A673 (cell line): ENCODE data around the gene TRIM49C.
"Not testable (repeated sequence)": the region's sequence is repeated elsewhere in the genome, so short reads cannot be mapped to it uniquely, and the experiment has no call there.

ENCODE experiments used
- EZH2 ChIP-seq: fragments of 200-600 bp; sonication (generic); IDR thresholded peaks from 2 replicates; pipeline ENCODE4 v1.6.1; 2017; ENCODE audit warnings: borderline replicate concordance, low read depth, mild to moderate bottlenecking, mixed read lengths, antibody characterized with exemption, low read length; ENCODE audit not compliant: poor library complexity, severe bottlenecking
- TF ChIP-seq, protein P1 (sequence below): fragments of 300-800, 200-600 bp; sonication (generic); conservative IDR thresholded peaks from 2 replicates; pipeline ENCODE4 v1.5.1; 2017; ENCODE audit warnings: low read depth, mild to moderate bottlenecking, antibody characterized with exemption, low read length, moderate library complexity, mixed read lengths

DNA sequence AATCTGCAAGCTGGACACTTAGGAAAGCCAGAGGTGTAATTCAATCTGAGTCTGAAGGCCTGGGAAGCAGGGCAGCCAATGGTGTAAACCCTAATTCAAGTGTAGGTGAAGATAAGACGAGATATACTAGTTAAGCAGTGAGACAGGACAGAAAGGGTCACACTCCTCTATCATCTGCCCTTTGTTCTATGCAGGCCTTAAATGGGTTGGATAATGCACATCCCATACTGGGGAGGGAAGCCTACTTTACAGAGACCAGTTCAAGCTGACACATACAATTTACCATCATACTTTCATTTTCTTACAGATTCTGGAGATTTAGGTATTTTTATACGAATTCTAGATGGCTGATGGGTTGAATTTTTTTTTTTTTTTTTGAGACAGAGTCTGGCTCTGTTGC is 57.8 kb downstream of the TRIM49C start:
- TF ChIP-seq, protein P1, sequence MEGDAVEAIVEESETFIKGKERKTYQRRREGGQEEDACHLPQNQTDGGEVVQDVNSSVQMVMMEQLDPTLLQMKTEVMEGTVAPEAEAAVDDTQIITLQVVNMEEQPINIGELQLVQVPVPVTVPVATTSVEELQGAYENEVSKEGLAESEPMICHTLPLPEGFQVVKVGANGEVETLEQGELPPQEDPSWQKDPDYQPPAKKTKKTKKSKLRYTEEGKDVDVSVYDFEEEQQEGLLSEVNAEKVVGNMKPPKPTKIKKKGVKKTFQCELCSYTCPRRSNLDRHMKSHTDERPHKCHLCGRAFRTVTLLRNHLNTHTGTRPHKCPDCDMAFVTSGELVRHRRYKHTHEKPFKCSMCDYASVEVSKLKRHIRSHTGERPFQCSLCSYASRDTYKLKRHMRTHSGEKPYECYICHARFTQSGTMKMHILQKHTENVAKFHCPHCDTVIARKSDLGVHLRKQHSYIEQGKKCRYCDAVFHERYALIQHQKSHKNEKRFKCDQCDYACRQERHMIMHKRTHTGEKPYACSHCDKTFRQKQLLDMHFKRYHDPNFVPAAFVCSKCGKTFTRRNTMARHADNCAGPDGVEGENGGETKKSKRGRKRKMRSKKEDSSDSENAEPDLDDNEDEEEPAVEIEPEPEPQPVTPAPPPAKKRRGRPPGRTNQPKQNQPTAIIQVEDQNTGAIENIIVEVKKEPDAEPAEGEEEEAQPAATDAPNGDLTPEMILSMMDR = not testable (repeated sequence)
- not testable (repeated sequence) for TF ChIP-seq EZH2
